SK-N-SH (cell line): ENCODE measurements around the gene MAP3K2. TPM values are rescaled to one million over a fixed set of nuclear protein-coding genes. Genes with fewer than 3 reads are reported as not detected.

Source experiments
- CTCF ChIA-PET: fragments of 300-600, 350-600 bp; formaldehyde crosslinking; extraction: SDS; loops from one replicate; lab custom pipeline; 2021; lab: Yijun Ruan, JAX
- POLR2A ChIA-PET: fragments of 350-600 bp; sonication (Branson Sonifier 250); formaldehyde crosslinking; extraction: SDS; loops from one replicate; lab custom pipeline; 2020; ENCODE audit warnings: antibody characterized with exemption, inconsistent platforms; lab: Yijun Ruan, JAX
- DNase-seq: peaks from one replicate; pipeline ENCODE4 v3.0.0; 2012
- H2AFZ ChIP-seq: fragments of 200-600 bp; sonication (generic); 2 replicates; pipeline ENCODE4 v1.8.1; 2016; ENCODE audit warnings: antibody characterized with exemption, mild to moderate bottlenecking, low read depth
- H3F3A ChIP-seq: fragments of 200-600 bp; sonication (generic); replicated peaks from 2 replicates; pipeline ENCODE3; 2016; ENCODE audit warnings: antibody characterized with exemption, mild to moderate bottlenecking; ENCODE audit not compliant: insufficient read depth
- H3K27ac ChIP-seq, 2 experiments: fragments of 200-500 bp in 1 of 2; fragments of 200-600 bp in 1 of 2; sonication (Bioruptor generic) in 1 of 2; sonication (generic), shearing (Covaris generic) in 1 of 2; 2 replicates each; pipeline versions ENCODE4 v1.5.1 to v1.6.1; 2014 to 2016; ENCODE audit warnings: low read depth in 2 of 2, inconsistent platforms in 1 of 2, low read length in 1 of 2, mild to moderate bottlenecking in 1 of 2, mixed read lengths in 1 of 2
- H3K27me3 ChIP-seq: fragments of 200-600 bp; sonication (generic), shearing (Covaris generic); 2 replicates; pipeline ENCODE4 v1.6.1; 2016; ENCODE audit warnings: mixed run types; ENCODE audit not compliant: insufficient read depth
- H3K36me3 ChIP-seq, 2 experiments: fragments of 200-500 bp in 1 of 2; fragments of 200-600 bp in 1 of 2; sonication (Bioruptor generic) in 1 of 2; sonication (generic) in 1 of 2; replicated peaks in 1 of 2; 2 replicates each; pipeline versions ENCODE3 to v1.5.1; 2014 to 2016; ENCODE audit warnings: low read length in 1 of 2, mild to moderate bottlenecking in 1 of 2; ENCODE audit not compliant: insufficient read depth in 2 of 2, control insufficient read depth in 1 of 2
- H3K4me1 ChIP-seq, 2 experiments: fragments of 200-500 bp in 1 of 2; fragments of 200-600 bp in 1 of 2; sonication (Bioruptor generic) in 1 of 2; sonication (generic), shearing (Covaris generic) in 1 of 2; 2 replicates each; pipeline versions ENCODE4 v1.5.1 to v1.6.1; 2014 to 2016; ENCODE audit warnings: low read depth in 1 of 2, low read length in 1 of 2, mixed run types in 1 of 2; ENCODE audit not compliant: insufficient read depth in 2 of 2, control insufficient read depth in 1 of 2
- H3K4me2 ChIP-seq: fragments of 200-600 bp; sonication (generic), shearing (Covaris generic); 2 replicates; pipeline ENCODE4 v1.6.1; 2017; ENCODE audit warnings: mixed run types
- H3K4me3 ChIP-seq, 2 experiments: fragments of 200-500 bp in 1 of 2; fragments of 200-600 bp in 1 of 2; sonication (Bioruptor generic) in 1 of 2; sonication (generic), shearing (Covaris generic) in 1 of 2; 2 replicates each; pipeline versions ENCODE4 v1.5.1 to v1.8.1; 2014 to 2016; ENCODE audit warnings: low read depth in 2 of 2, inconsistent platforms in 1 of 2, low read length in 1 of 2, mild to moderate bottlenecking in 1 of 2, mixed read lengths in 1 of 2, moderate library complexity in 1 of 2
- H3K79me2 ChIP-seq: fragments of 200-600 bp; sonication (generic); 2 replicates; pipeline ENCODE4 v1.8.1; 2017; ENCODE audit warnings: mild to moderate bottlenecking; ENCODE audit not compliant: insufficient read depth
- H3K9ac ChIP-seq: fragments of 200-600 bp; sonication (generic); 2 replicates; pipeline ENCODE4 v1.6.1; 2017; ENCODE audit warnings: mixed run types
- H3K9me2 ChIP-seq: fragments of 200-600 bp; sonication (generic); 2 replicates; pipeline ENCODE4 v1.6.1; 2017; ENCODE audit warnings: mixed run types
- H3K9me3 ChIP-seq: fragments of 200-600 bp; sonication (generic); 2 replicates; pipeline ENCODE4 v1.6.1; 2017; ENCODE audit warnings: mixed run types, mild to moderate bottlenecking, moderate library complexity
- H4K20me1 ChIP-seq: fragments of 200-600 bp; sonication (generic); 2 replicates; pipeline ENCODE4 v1.6.1; 2017; ENCODE audit warnings: mild to moderate bottlenecking, mixed run types; ENCODE audit not compliant: insufficient read depth
- CHD2 ChIP-seq: fragments of 150-350 bp; IDR thresholded peaks from 2 replicates; pipeline ENCODE4 v1.6.1; 2018; ENCODE audit warnings: low read length; ENCODE audit not compliant: partially characterized antibody
- CTCF ChIP-seq: fragments of 200-600 bp; sonication (generic); IDR thresholded peaks from 2 replicates; pipeline ENCODE4 v1.6.1; 2017; ENCODE audit warnings: antibody characterized with exemption, mild to moderate bottlenecking, moderate library complexity
- EZH2phosphoT487 ChIP-seq: fragments of 200-600 bp; sonication (generic); IDR thresholded peaks from 2 replicates; pipeline ENCODE4 v1.6.1; 2017; ENCODE audit warnings: low read depth, mixed run types, mild to moderate bottlenecking, antibody characterized with exemption, moderate library complexity, borderline replicate concordance
- FOSL2 ChIP-seq: IDR thresholded peaks from 2 replicates; pipeline ENCODE4 v1.4.0; 2012; ENCODE audit warnings: low read depth, mild to moderate bottlenecking, moderate library complexity, borderline replicate concordance
- FOXJ3 ChIP-seq: sonication (generic); formaldehyde crosslinking; IDR thresholded peaks from 2 replicates; pipeline ENCODE4 v1.5.1; 2020; ENCODE audit warnings: mild to moderate bottlenecking, missing genetic modification reagents
- FOXM1 ChIP-seq: IDR thresholded peaks from 2 replicates; pipeline ENCODE4 v1.4.0; 2012; ENCODE audit warnings: low read depth, mild to moderate bottlenecking
- GATA2 ChIP-seq: sonication (generic); formaldehyde crosslinking; IDR thresholded peaks from 2 replicates; pipeline ENCODE4 v1.5.0; 2020; ENCODE audit warnings: mild to moderate bottlenecking, missing genetic modification reagents
- JUND ChIP-seq: IDR thresholded peaks from 2 replicates; pipeline ENCODE4 v1.4.0; 2012
- MEF2A ChIP-seq: IDR thresholded peaks from 2 replicates; pipeline ENCODE4 v1.4.0; 2012; ENCODE audit warnings: low read depth, borderline replicate concordance
- MXI1 ChIP-seq: IDR thresholded peaks from 2 replicates; pipeline ENCODE4 v1.6.1; 2012; ENCODE audit warnings: mild to moderate bottlenecking, low read depth, low read length, improper control_type of control experiment
- NFIC ChIP-seq: IDR thresholded peaks from 2 replicates; pipeline ENCODE4 v1.4.0; 2012; ENCODE audit warnings: borderline replicate concordance
- NRF1 ChIP-seq: IDR thresholded peaks from 2 replicates; pipeline ENCODE4 v1.6.1; 2012; ENCODE audit warnings: low read depth, mild to moderate bottlenecking, low read length
- RAD21 ChIP-seq: IDR thresholded peaks from 2 replicates; pipeline ENCODE4 v1.6.1; 2012; ENCODE audit warnings: mild to moderate bottlenecking, low read length
- TAF1 ChIP-seq: IDR thresholded peaks from 2 replicates; pipeline ENCODE4 v1.6.1; 2012; ENCODE audit warnings: low read depth, mild to moderate bottlenecking, low read length, moderate library complexity, borderline replicate concordance
- TCF12 ChIP-seq: IDR thresholded peaks from 2 replicates; pipeline ENCODE4 v1.4.0; 2012
- ZBTB33 ChIP-seq: IDR thresholded peaks from 2 replicates; pipeline ENCODE4 v1.4.0; 2012; ENCODE audit warnings: low read depth, borderline replicate concordance
- WGBS: methylation state at CpG from one replicate; pipeline ENCODE4 v1.1.6; 2017; ENCODE audit warnings: low lambda C conversion rate; 5-methylcytosine and 5-hydroxymethylcytosine counted together
- polyA plus RNA-seq, 3 experiments: library from polyadenylated mRNA; depleted of rRNA; stranded (reverse); fragments of >200 nt; gene quantifications; 2 replicates each; pipeline ENCODE4 v1.2.3, GENCODE V29; 2012
- TF ChIP-seq, protein P1 (sequence below): IDR thresholded peaks from 2 replicates; pipeline ENCODE4 v1.4.0; 2012; ENCODE audit warnings: low read depth, borderline replicate concordance
- TF ChIP-seq, protein P2 (sequence below): IDR thresholded peaks from 2 replicates; pipeline ENCODE4 v1.6.1; 2012; ENCODE audit warnings: mild to moderate bottlenecking, low read depth, low read length, moderate library complexity

MAP3K2 gene
- polyA plus RNA-seq, 1 of the 3 experiments (the other 2 are of a cell fraction) = 2.7 TPM

- no peak overlapping the region for H3K4me2 ChIP-seq
- DNase-seq = no peak
- CTCF ChIA-PET = interaction anchor here (0.7 kb wide), 2 partner anchors 12 to 60 kb away, joined by 3 read pairs; no protein-coding TSS in a partner anchor
Observed at GRCh38 chr2:127419448-127420038, 31.8 kb upstream of the MAP3K2 start.

More at GRCh38 chr2:127419448-127420038, 31.8 kb upstream of the MAP3K2 start:
- Histone ChIP-seq H4K20me1 (no peaks in the 10 kb centered on the region), H3K27me3 (no peaks in the 10 kb centered on the region), H3K27ac (no peak overlapping the region), H3K4me3 (no peak overlapping the region), H3K79me2 (no peaks in the 10 kb centered on the region), H3F3A (peaks cover 4% of the 10 kb centered on the region), H3K4me1 (peaks cover 4 to 20% of the 10 kb centered on the region in 2 experiments; a peak in 2 of 4 replicates), H2AFZ (no peak overlapping the region), H3K9me3 (no peaks in the 10 kb centered on the region), H3K36me3 (no peaks in the 10 kb centered on the region), H3K9me2 (no peaks in the 10 kb centered on the region), H3K9ac (no peak overlapping the region)
- POLR2A ChIA-PET = no interaction called here
- 91% methylated on average over 10 of the region's 15 CpGs for WGBS
- no peak for TF ChIP-seq CTCF
- no peak for TF ChIP-seq FOSL2
- no peak for TF ChIP-seq NFIC
- no peak for TF ChIP-seq JUND
- no peak for TF ChIP-seq MXI1
- TF ChIP-seq EZH2phosphoT487 = no peak
- no peak for TF ChIP-seq TAF1
- TF ChIP-seq, protein P1, sequence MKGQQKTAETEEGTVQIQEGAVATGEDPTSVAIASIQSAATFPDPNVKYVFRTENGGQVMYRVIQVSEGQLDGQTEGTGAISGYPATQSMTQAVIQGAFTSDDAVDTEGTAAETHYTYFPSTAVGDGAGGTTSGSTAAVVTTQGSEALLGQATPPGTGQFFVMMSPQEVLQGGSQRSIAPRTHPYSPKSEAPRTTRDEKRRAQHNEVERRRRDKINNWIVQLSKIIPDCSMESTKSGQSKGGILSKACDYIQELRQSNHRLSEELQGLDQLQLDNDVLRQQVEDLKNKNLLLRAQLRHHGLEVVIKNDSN = no peak
- no peak for TF ChIP-seq ZBTB33
- TF ChIP-seq MEF2A = no peak
- TF ChIP-seq FOXM1 = no peak
- no peak for TF ChIP-seq RAD21
- TF ChIP-seq, protein P2, sequence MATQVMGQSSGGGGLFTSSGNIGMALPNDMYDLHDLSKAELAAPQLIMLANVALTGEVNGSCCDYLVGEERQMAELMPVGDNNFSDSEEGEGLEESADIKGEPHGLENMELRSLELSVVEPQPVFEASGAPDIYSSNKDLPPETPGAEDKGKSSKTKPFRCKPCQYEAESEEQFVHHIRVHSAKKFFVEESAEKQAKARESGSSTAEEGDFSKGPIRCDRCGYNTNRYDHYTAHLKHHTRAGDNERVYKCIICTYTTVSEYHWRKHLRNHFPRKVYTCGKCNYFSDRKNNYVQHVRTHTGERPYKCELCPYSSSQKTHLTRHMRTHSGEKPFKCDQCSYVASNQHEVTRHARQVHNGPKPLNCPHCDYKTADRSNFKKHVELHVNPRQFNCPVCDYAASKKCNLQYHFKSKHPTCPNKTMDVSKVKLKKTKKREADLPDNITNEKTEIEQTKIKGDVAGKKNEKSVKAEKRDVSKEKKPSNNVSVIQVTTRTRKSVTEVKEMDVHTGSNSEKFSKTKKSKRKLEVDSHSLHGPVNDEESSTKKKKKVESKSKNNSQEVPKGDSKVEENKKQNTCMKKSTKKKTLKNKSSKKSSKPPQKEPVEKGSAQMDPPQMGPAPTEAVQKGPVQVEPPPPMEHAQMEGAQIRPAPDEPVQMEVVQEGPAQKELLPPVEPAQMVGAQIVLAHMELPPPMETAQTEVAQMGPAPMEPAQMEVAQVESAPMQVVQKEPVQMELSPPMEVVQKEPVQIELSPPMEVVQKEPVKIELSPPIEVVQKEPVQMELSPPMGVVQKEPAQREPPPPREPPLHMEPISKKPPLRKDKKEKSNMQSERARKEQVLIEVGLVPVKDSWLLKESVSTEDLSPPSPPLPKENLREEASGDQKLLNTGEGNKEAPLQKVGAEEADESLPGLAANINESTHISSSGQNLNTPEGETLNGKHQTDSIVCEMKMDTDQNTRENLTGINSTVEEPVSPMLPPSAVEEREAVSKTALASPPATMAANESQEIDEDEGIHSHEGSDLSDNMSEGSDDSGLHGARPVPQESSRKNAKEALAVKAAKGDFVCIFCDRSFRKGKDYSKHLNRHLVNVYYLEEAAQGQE = no peak
- TF ChIP-seq GATA2 (CRISPR knock-in tag) = no peak
- no peak for TF ChIP-seq FOXJ3 (CRISPR knock-in tag)
- no peak for TF ChIP-seq CHD2
- TF ChIP-seq TCF12 = no peak
- TF ChIP-seq NRF1 = no peak
